Gastroesophageal sphincter (tissue), 3 donors: ENCODE data around the gene TAPBP.

Experiments used
- CTCF ChIP-seq, 4 experiments: fragments of 200-600 bp in 2 of 4; fragments of 450-650 bp in 2 of 4; sonication (generic) in 1 of 4; IDR thresholded peaks; one replicate each; pipeline ENCODE4 v1.5.1; 2017 to 2019; ENCODE audit warnings: antibody characterized with exemption in 4 of 4, mild to moderate bottlenecking in 2 of 4, moderate library complexity in 2 of 4
- EP300 ChIP-seq: sonication (generic); formaldehyde crosslinking; IDR thresholded peaks from one replicate; pipeline ENCODE4 v1.6.1; 2017; ENCODE audit warnings: antibody characterized with exemption, mild to moderate bottlenecking
- POLR2A ChIP-seq, 2 donors: fragments of 450-650 bp; IDR thresholded peaks; one replicate each; pipeline ENCODE4 v1.6.1; 2017; ENCODE audit warnings: antibody characterized with exemption in 2 of 2, mild to moderate bottlenecking in 2 of 2, moderate library complexity in 1 of 2
- POLR2AphosphoS5 ChIP-seq: sonication (generic); formaldehyde crosslinking; IDR thresholded peaks from one replicate; pipeline ENCODE4 v1.6.1; 2017; ENCODE audit warnings: antibody characterized with exemption

- TF ChIP-seq CTCF (IDR thresholded peaks at IDR 0.05) (no peak), POLR2A (IDR thresholded peaks at IDR 0.05) (no peak), POLR2AphosphoS5 (no peak), EP300 (no peak)
Measured at GRCh38 chr6:33356295-33356694, 42.4 kb upstream of the TAPBP start.
